ENCODE measurements around the gene OSCAR. TPM values are rescaled to one million over a fixed set of nuclear protein-coding genes. Genes with fewer than 3 reads are reported as not detected.

The OSCAR gene
- total RNA-seq, 1 donor from 2014 or later = 0.21 TPM

DNA sequence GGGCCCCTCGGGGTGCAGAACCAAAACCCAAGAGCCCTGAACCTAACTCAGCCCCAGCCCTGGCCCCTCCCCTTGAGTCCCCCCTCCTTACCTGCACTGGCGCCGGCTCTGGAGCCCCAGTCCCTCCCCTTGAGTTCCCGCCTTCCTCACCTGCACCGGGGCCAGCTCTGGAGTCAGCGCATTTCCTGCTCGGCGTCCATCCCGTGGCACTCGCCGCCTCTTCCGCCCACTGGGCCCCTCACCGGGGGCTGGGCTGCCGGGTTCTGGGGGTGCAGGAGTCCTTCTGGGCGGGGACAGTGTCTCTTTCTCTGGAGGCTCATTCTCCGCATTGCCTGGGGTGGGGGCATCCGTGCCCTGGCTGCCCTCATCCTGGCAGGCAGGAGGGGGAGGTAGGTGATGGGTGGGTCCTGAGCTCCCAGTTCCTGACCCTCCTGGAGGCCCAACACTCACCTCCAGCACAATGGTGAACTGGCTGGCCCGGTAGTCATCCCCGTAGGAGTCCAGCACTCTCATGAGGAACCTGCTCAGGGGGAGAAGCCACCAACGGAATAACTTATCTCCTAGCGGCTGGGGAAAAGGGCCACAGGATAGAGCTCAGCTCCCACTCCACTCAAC is 7.4 kb upstream of the OSCAR start:
- no peak for DNase-seq (ENCODE audit: low spot score)

DNA sequence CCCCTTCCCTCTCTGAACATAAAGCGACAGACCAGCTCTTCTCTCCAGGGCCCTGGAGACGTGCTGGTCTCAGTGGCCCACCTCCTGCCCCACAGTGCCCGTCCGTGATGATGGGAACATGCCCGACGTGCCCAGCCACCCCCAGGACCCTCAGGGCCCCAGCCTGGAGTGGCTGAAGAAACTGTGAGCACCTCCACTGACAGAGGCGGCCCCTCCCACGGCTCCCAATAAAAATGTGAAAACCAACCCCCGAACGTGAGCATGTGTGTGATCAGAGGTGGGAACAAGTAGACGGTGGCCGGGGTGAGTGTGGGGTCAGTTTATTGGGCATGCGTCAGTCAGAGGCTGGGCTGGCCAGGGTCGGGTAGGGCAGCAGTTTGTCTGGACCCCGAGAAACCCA is 6.1 kb upstream of the OSCAR start:
- no peak for DNase-seq (ENCODE audit: low spot score)
- peaks cover 11% of the 10 kb centered on the region for H3K27me3 Mint-ChIP-seq (ENCODE audit: unreplicated experiment)
- no peak overlapping the region for H3K27ac Mint-ChIP-seq (ENCODE audit: unreplicated experiment)
- H3K4me1 Mint-ChIP-seq (ENCODE audit: unreplicated experiment) = peaks cover 11% of the 10 kb centered on the region
- peak overlapping the region; percentile 28 for H3K4me3 Mint-ChIP-seq (ENCODE audit: unreplicated experiment)
- H3K36me3 Mint-ChIP-seq (ENCODE audit: low read depth, unreplicated experiment) = peaks cover 31% of the 10 kb centered on the region
- no peaks in the 10 kb centered on the region for H3K9me3 Mint-ChIP-seq (ENCODE audit: unreplicated experiment)
- no peak for TF ChIP-seq CTCF (IDR thresholded peaks at IDR 0.05; ENCODE audit: unreplicated experiment)

More for the DNA sequence above, 7.4 kb upstream of the OSCAR start:
- H3K27me3 Mint-ChIP-seq (ENCODE audit: unreplicated experiment) = peaks cover 12% of the 10 kb centered on the region
- peaks cover 7% of the 10 kb centered on the region for H3K4me1 Mint-ChIP-seq (ENCODE audit: unreplicated experiment)
- H3K36me3 Mint-ChIP-seq (ENCODE audit: low read depth, unreplicated experiment) = peaks cover 33% of the 10 kb centered on the region
- no peak for TF ChIP-seq CTCF (IDR thresholded peaks at IDR 0.05; ENCODE audit: unreplicated experiment)
- H3K27ac Mint-ChIP-seq (ENCODE audit: unreplicated experiment) = peak overlapping the region; percentile 73
- H3K4me3 Mint-ChIP-seq (ENCODE audit: unreplicated experiment) = no peak overlapping the region
- H3K9me3 Mint-ChIP-seq (ENCODE audit: unreplicated experiment) = no peaks in the 10 kb centered on the region

- Mint-ChIP-seq H3K27ac (ENCODE audit: unreplicated experiment) (no peak overlapping the region), H3K4me3 (ENCODE audit: unreplicated experiment) (peak overlapping the region; percentile 4), H3K27me3 (ENCODE audit: unreplicated experiment) (peaks cover 11% of the 10 kb centered on the region), H3K9me3 (ENCODE audit: unreplicated experiment) (no peaks in the 10 kb centered on the region), H3K4me1 (ENCODE audit: unreplicated experiment) (peaks cover 9% of the 10 kb centered on the region), H3K36me3 (ENCODE audit: low read depth, unreplicated experiment) (peaks cover 28% of the 10 kb centered on the region)
- no peak for TF ChIP-seq CTCF (IDR thresholded peaks at IDR 0.05; ENCODE audit: unreplicated experiment)
- DNase-seq (ENCODE audit: low spot score) = no peak
These were observed 5.2 kb upstream of the OSCAR start for GRCh38 chr19:54105796-54106195.

GRCh38 chr19:54104998-54105715 is 4.6 kb upstream of the OSCAR start:
- H3K4me3 Mint-ChIP-seq (ENCODE audit: unreplicated experiment) = peak overlapping the region; percentile 4
- peaks cover 23% of the 10 kb centered on the region for H3K36me3 Mint-ChIP-seq (ENCODE audit: low read depth, unreplicated experiment)

More at GRCh38 chr19:54104998-54105715, 4.6 kb upstream of the OSCAR start:
- TF ChIP-seq CTCF (IDR thresholded peaks at IDR 0.05; ENCODE audit: unreplicated experiment) = no peak
- H3K27ac Mint-ChIP-seq (ENCODE audit: unreplicated experiment) = no peak overlapping the region
- peaks cover 9% of the 10 kb centered on the region for H3K27me3 Mint-ChIP-seq (ENCODE audit: unreplicated experiment)
- peaks cover 8% of the 10 kb centered on the region for H3K4me1 Mint-ChIP-seq (ENCODE audit: unreplicated experiment)
- H3K9me3 Mint-ChIP-seq (ENCODE audit: unreplicated experiment) = no peaks in the 10 kb centered on the region
- no peak for DNase-seq (ENCODE audit: low spot score)

All from endothelial cell (in vitro differentiated cells).